DOHH2 (cell line): ENCODE data around the gene SLC16A8.

Experiments used
- CTCF ChIP-seq: fragments of 200-600 bp; sonication (generic); IDR thresholded peaks from one replicate; pipeline ENCODE4 v1.5.1; 2014; ENCODE audit warnings: antibody characterized with exemption, mild to moderate bottlenecking, low read depth, low read length; ENCODE audit not compliant: poor library complexity, severe bottlenecking
- EZH2phosphoT487 ChIP-seq: fragments of 200-600 bp; sonication (generic); IDR thresholded peaks from 2 replicates; pipeline ENCODE4 v1.6.1; 2017; ENCODE audit warnings: borderline replicate concordance, mild to moderate bottlenecking, antibody characterized with exemption, low read length, moderate library complexity, mixed read lengths

- TF ChIP-seq CTCF (no peak), EZH2phosphoT487 (no peak)
These were observed 14.6 kb upstream of the SLC16A8 start for GRCh38 chr22:38098410-38099249.
